ENCODE data around the gene TMEM9.

TMEM9 gene

GRCh38 chr1:201145132-201145531 is 9.1 kb downstream of the TMEM9 start:
- no peak for DNase-seq (ENCODE audit: low spot score)

- DNase-seq (ENCODE audit: low spot score) = no peak
Observed at GRCh38 chr1:201144701-201145100, 9.6 kb downstream of the TMEM9 start.

- DNase-seq (ENCODE audit: low spot score) = no peak
Observed at GRCh38 chr1:201143726-201144635, 10.3 kb downstream of the TMEM9 start.

GRCh38 chr1:201142849-201143725 is 11.2 kb downstream of the TMEM9 start:
- no peak for DNase-seq (ENCODE audit: low spot score)

GRCh38 chr1:201142011-201142848 is 12.0 kb downstream of the TMEM9 start:
- no peak for DNase-seq (ENCODE audit: low spot score)

- DNase-seq (ENCODE audit: low spot score) = no peak
Observed at GRCh38 chr1:201141418-201141817, 12.9 kb downstream of the TMEM9 start.

GRCh38 chr1:201140941-201141260 is 13.4 kb downstream of the TMEM9 start:
- DNase-seq (ENCODE audit: low spot score) = no peak

- no peak for DNase-seq (ENCODE audit: low spot score)
Observed at GRCh38 chr1:201140235-201140940, 13.9 kb downstream of the TMEM9 start.

GRCh38 chr1:201139756-201140155 is 14.5 kb downstream of the TMEM9 start:
- no peak for DNase-seq (ENCODE audit: low spot score)

- DNase-seq (ENCODE audit: low spot score) = no peak
Observed at GRCh38 chr1:201139306-201139705, 15.0 kb downstream of the TMEM9 start.

GRCh38 chr1:201138311-201138840 is 15.9 kb downstream of the TMEM9 start:
- DNase-seq (ENCODE audit: low spot score) = no peak

- DNase-seq (ENCODE audit: low spot score) = no peak
Observed at GRCh38 chr1:201137579-201138310, 16.5 kb downstream of the TMEM9 start.

- no peak for DNase-seq (ENCODE audit: low spot score)
Observed at GRCh38 chr1:201137024-201137392, 17.3 kb downstream of the TMEM9 start.

GRCh38 chr1:201136355-201137023 is 17.8 kb downstream of the TMEM9 start:
- DNase-seq (ENCODE audit: low spot score) = no peak

GRCh38 chr1:201134405-201134804 is 19.9 kb downstream of the TMEM9 start:
- DNase-seq (ENCODE audit: low spot score) = no peak

GRCh38 chr1:201131398-201131797 is 22.9 kb downstream of the TMEM9 start:
- no peak for DNase-seq (ENCODE audit: low spot score)

GRCh38 chr1:201128962-201129361 is 25.3 kb downstream of the TMEM9 start:
- no peak for DNase-seq (ENCODE audit: low spot score)

GRCh38 chr1:201128476-201128875 is 25.8 kb downstream of the TMEM9 start:
- DNase-seq (ENCODE audit: low spot score) = no peak

- DNase-seq (ENCODE audit: low spot score) = no peak
Observed at GRCh38 chr1:201127755-201128455, 26.4 kb downstream of the TMEM9 start.

All from CD4-positive, alpha-beta T cell treated with Interleukin-6 at 100 ng/mL for 8 hours (primary cell).